ENCODE data around the gene CKAP2L. TPM values are rescaled to one million over a fixed set of nuclear protein-coding genes. Genes with fewer than 3 reads are reported as not detected.

CKAP2L gene
- total RNA-seq, 3 donors from 2014 or later: 0.96 TPM; not detected in 2

GRCh38 chr2:112784199-112785189 is 20.1 kb upstream of the CKAP2L start, which contains the start of gene IL1A:
TSS of gene IL1A (minus strand) at chr2:112784493. CDS start at chr2:112783770, 723 bp downstream.
- no peak within 1 kb of the TSS for H3K27ac ChIP-seq
- peak within 1 kb of the TSS in 1 of 3 donors; percentile 12 for H3K4me3 ChIP-seq
- intact Hi-C loops (cut with DNase I; ENCODE audit: low total_unique reads): no loop called here
- H3K4me1 ChIP-seq: no peaks in the 10 kb centered on the region
- H3K27me3 ChIP-seq: no peaks in the 10 kb centered on the region
- no peaks in the 10 kb centered on the region for H3K36me3 ChIP-seq
- DNase-seq (ENCODE audit: low spot score in 2 of 2): no peak
- no peaks in the 10 kb centered on the region for H3K9me3 ChIP-seq
- TF ChIP-seq POLR2AphosphoS5 (IDR thresholded peaks at IDR 0.05): no peak
- TF ChIP-seq CTCF (IDR thresholded peaks at IDR 0.05): no peak
- TF ChIP-seq POLR2A (IDR thresholded peaks at IDR 0.05): no peak

DNA sequence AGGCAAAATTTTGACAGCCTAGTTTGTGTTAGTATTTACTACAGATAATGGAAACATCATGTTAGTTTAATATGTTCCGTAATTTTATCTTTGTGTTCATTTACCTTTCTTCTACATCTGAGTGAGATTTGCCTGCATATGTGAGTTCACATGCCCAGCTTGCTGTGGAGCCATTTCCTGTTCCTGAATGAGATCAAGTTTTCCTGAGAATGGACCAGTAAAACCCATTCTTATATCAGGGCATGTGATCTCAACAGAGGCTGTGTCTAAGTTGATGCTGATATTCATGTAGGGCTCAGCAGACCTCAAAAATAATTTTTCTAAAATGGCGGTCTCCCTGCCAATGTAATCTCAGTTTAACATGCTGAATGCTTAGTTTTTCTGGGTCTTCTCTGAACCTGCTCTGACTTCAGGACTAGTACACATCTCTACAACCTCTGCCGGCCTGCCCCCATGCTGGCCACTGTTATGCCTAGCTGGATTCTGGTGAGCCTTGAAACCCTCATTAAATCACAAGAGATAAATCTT is 18.8 kb upstream of the CKAP2L start:
- H3K27me3 ChIP-seq: no peaks in the 10 kb centered on the region
- no peak for TF ChIP-seq POLR2AphosphoS5 (IDR thresholded peaks at IDR 0.05)
- TF ChIP-seq POLR2A (IDR thresholded peaks at IDR 0.05): no peak
- no peak for TF ChIP-seq CTCF (IDR thresholded peaks at IDR 0.05)
- no peak for DNase-seq (ENCODE audit: low spot score in 2 of 2)
- no peaks in the 10 kb centered on the region for H3K4me1 ChIP-seq
- no peak overlapping the region for H3K27ac ChIP-seq
- intact Hi-C loops (cut with DNase I; ENCODE audit: low total_unique reads): no loop called here
- no peaks in the 10 kb centered on the region for H3K9me3 ChIP-seq
- H3K36me3 ChIP-seq: no peaks in the 10 kb centered on the region
- H3K4me3 ChIP-seq: no peak overlapping the region

DNA sequence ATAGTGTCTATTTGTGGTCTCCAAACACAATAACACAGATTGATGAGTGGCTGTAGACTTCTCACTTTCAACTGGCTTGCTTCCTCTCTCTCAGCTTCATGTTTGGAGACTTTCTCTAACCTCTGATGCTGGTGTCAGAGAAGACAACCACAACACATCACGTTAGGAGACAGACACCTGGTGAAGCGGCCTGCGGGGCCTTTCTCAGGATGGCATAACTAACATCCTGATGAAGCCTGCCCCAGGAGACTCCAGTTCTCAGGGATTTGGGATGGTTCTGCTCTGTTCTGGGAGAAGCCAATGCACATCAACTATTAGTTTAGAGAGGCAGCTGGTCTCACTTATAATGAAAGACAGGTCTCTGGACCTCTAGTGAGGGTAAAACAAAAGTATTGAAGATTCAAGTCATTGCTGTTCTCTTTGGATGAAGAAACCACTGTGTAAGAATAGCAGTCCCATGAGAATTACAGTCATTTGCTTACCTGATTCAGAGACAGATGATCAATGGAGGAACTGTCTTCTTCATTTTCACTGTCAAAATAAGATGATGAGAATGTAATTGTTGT is 17.9 kb upstream of the CKAP2L start:
- intact Hi-C loops (cut with DNase I; ENCODE audit: low total_unique reads): no loop called here
- H3K36me3 ChIP-seq: no peaks in the 10 kb centered on the region
- H3K4me3 ChIP-seq: no peak overlapping the region
- DNase-seq (ENCODE audit: low spot score in 2 of 2): no peak
- no peak overlapping the region for H3K27ac ChIP-seq
- H3K9me3 ChIP-seq: no peaks in the 10 kb centered on the region
- H3K4me1 ChIP-seq: no peaks in the 10 kb centered on the region
- TF ChIP-seq POLR2A (IDR thresholded peaks at IDR 0.05) (no peak), CTCF (IDR thresholded peaks at IDR 0.05) (no peak), POLR2AphosphoS5 (IDR thresholded peaks at IDR 0.05) (no peak)
- H3K27me3 ChIP-seq: no peaks in the 10 kb centered on the region

DNA sequence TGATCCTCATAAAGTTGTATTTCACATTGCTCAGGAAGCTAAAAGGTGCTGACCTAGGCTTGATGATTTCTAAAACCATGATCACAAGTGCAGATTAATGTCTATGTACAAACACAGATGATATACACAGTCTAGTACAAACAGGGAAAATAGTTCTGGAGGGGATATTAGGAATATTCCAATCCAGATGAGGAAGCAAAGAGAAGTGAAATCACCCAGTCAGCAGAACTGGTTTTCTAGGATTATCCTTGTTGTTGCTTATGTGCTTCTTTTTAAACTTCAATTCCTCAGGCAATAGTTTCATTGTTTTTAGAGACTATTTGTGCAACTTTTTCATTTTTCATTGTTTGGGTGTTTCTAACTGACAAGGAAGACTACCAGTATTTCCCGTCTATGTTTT is 15.2 kb upstream of the CKAP2L start:
- intact Hi-C loops (cut with DNase I; ENCODE audit: low total_unique reads): no loop called here
- H3K4me3 ChIP-seq: no peak overlapping the region
- H3K27ac ChIP-seq: no peak overlapping the region
- no peaks in the 10 kb centered on the region for H3K27me3 ChIP-seq
- no peaks in the 10 kb centered on the region for H3K9me3 ChIP-seq
- no peak for TF ChIP-seq POLR2A (IDR thresholded peaks at IDR 0.05)
- no peak for TF ChIP-seq POLR2AphosphoS5 (IDR thresholded peaks at IDR 0.05)
- no peak for TF ChIP-seq CTCF (IDR thresholded peaks at IDR 0.05)
- H3K4me1 ChIP-seq: no peaks in the 10 kb centered on the region
- no peak for DNase-seq (ENCODE audit: low spot score in 2 of 2)
- no peaks in the 10 kb centered on the region for H3K36me3 ChIP-seq

GRCh38 chr2:112777036-112777435 is 12.6 kb upstream of the CKAP2L start:
- DNase-seq (ENCODE audit: low spot score in 2 of 2): no peak
- Histone ChIP-seq H3K27ac (no peak overlapping the region), H3K9me3 (no peaks in the 10 kb centered on the region), H3K27me3 (no peaks in the 10 kb centered on the region), H3K36me3 (no peaks in the 10 kb centered on the region), H3K4me1 (no peaks in the 10 kb centered on the region), H3K4me3 (no peak overlapping the region)
- intact Hi-C loops (cut with DNase I; ENCODE audit: low total_unique reads): no loop called here
- TF ChIP-seq POLR2AphosphoS5 (IDR thresholded peaks at IDR 0.05) (no peak), CTCF (IDR thresholded peaks at IDR 0.05) (no peak), POLR2A (IDR thresholded peaks at IDR 0.05) (no peak)

Measured in breast epithelium (tissue), 4 donors.